Measurements from ENCODE around the gene EHMT1. TPM values are rescaled to one million over a fixed set of nuclear protein-coding genes. Genes with fewer than 3 reads are reported as not detected.

The EHMT1 gene
- total and polyA plus RNA-seq, 10 of the 15 experiments (the other 5 are each of a cell fraction or from before 2014, with no cell fraction given): 2.9 to 100 (median 48.1) TPM

- TF ChIP-seq ZBTB40 (IDR thresholded peaks at IDR 0.05; ENCODE audit: borderline replicate concordance) (no peak; the same call in 1 of the 2 replicates), BCLAF1 (IDR thresholded peaks at IDR 0.05) (no peak), PML (IDR thresholded peaks at IDR 0.05; ENCODE audit: low read length) (no peak), PAX8 (IDR thresholded peaks at IDR 0.05) (peak; percentile 63; the same call in 1 of the 2 replicates), ESRRA (IDR thresholded peaks at IDR 0.05; ENCODE audit: low read length) (no peak), SUZ12 (IDR thresholded peaks at IDR 0.05; ENCODE audit: unreplicated experiment) (no peak), SUPT20H (IDR thresholded peaks at IDR 0.05; ENCODE audit: borderline replicate concordance, control insufficient read depth, low read depth, low read length) (no peak), NR2C1 (IDR thresholded peaks at IDR 0.05) (no peak), MYB (IDR thresholded peaks at IDR 0.05; ENCODE audit: borderline replicate concordance, low read depth, low read length) (no peak), ZNF687 (IDR thresholded peaks at IDR 0.05) (peak; percentile 84), POLR2AphosphoS5 (IDR thresholded peaks at IDR 0.05; ENCODE audit: low read length) (no peak), MEF2B (IDR thresholded peaks at IDR 0.05; ENCODE audit: partially characterized antibody, poor library complexity, severe bottlenecking) (peak; percentile 16)
Observed at GRCh38 chr9:137639303-137640051, 20.7 kb downstream of the EHMT1 start (continued).

Data from GM12878 (cell line).